Head of caudate nucleus (tissue), 42 donors: ENCODE measurements around the gene RIC1.
"Not testable (repeated sequence)": the region's sequence is repeated elsewhere in the genome, so short reads cannot be mapped to it uniquely, and the experiment has no call there.

Experiments
- DNase-seq, 42 donors: peaks; one replicate each; pipeline versions ENCODE4 v3.0.0 to v3.0.0-alpha.2; 2020 to 2021; ENCODE audit warnings: mixed read lengths in 7 of 42
- intact Hi-C: fragments of 100-400 bp; cut with DNase I; formaldehyde crosslinking; loops from one replicate; pipeline ENCODE4 v1.15.0; 2022

RIC1 gene

GRCh38 chr9:5799314-5799713, 170.4 kb downstream of the RIC1 start:
- peak in 28 of 42 donors; percentile 12 to 76 (median 52) for DNase-seq
- intact Hi-C loops: no loop called here

DNA sequence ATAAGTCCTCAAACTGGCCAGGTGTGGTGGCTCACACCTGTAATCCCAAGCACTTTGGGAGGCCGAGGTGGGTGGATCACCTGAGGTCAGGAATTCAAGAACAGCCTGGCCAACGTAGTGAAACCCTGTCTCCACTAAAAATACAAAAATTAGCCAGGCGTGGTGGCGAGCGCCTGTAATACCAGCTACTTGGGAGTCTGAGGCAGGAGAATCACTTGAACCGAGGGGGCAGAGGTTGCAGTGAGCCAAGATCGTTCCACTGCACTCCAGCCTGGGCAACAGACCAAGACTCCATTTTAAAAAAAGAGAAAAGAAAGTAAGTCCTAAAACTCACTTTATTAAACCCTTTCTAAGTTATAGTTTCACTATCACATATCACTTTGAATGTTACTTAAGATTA, 171.5 kb downstream of the RIC1 start:
- DNase-seq, intact Hi-C loops: not testable (repeated sequence)

DNA sequence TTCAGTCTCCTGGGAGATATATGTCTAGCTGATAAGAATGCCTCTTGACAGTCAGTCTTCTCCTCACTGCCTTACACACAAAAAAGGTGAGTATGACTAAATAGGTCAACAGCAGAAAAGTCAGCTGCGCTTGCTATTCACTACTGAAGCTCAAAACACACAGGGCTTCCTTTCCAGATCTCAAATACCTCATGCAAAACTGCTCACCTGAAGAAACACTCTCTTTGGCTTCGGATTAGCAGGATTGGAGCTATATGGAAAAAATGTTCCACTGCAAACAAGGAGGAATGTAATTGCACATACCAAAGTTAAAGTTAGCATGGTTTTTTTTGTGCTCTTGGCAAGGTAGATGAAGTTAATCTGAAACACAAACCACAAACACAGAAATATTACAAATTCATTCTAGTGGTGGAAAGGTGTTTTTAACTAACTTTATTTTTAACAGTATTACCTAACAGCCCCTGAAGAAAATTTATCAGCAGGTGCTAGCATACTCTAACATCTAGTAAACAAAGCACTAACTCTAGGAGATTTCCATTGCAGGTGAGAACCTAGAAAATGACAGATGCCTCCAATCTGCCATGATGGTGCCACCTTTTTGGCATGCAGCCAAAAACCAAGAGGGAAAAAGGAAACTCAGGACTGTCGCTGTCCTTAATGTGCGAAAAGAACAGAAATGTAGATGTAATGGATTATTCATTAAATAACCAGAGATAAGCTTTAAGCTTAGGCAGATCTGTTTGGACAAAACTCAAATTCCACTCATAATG, 172.2 kb downstream of the RIC1 start:
- DNase-seq: no peak
- intact Hi-C loops: no loop called here

DNA sequence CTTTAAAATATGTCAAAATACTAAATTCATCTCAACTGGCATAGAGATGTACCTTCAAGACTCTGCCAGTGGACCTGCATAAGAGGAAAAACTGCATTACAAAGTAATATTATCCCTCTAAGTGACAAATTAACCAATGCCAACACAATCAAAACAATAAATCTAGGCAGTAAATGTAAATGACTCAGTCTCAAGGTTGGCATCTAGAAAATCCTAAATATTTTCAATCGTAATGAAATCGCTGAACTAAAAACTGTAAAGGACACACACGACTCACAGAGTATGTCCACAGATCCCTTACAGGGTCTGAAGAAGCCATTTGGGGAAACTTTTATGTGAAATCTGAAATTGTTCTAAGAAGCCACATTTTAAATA, 172.8 kb downstream of the RIC1 start:
- intact Hi-C loops: no loop called here
- DNase-seq: no peak

- intact Hi-C loops: no loop called here
- DNase-seq: no peak
Measured at GRCh38 chr9:5805478-5805877, 176.6 kb downstream of the RIC1 start.

DNA sequence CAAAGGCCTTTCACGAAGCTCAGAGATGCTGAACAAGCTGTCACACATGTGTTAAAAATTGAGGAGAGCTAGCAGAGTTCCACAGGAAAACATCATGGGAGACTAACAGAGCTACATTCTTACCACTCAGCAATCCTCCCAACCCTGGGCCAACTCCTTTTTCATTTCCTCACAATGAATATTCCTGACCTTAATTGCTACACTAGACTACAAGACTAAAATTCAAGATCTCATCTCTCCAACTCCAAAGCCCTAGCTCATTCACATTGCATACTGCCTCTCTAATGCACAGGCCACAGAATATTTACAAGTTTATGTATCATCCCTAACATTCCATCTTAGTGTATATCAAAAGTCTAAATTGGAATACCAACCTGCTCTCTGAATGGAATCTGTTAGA, 182.8 kb downstream of the RIC1 start:
- no peak for DNase-seq
- intact Hi-C loops: no loop called here

GRCh38 chr9:5813824-5814223, 184.9 kb downstream of the RIC1 start:
- intact Hi-C loops: no loop called here
- DNase-seq: no peak

DNA sequence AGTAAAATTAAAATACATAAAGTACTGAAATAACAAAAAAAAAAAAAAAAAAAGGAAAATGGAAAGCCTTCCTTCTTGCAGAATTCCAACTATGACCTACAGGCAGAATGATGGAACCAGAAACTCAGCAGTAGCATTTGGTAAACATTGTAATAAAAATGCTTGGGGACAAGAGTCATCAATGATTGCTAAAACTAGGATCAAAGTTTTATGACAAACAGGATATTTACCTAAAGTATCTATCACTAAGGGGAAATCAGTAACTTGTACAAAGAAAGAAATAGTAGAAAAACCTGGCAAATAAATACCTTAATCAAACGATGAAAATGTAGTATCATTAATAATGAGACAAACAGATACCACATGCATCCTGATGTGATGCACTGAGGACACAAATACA, 186.6 kb downstream of the RIC1 start:
- intact Hi-C loops: no loop called here

DNA sequence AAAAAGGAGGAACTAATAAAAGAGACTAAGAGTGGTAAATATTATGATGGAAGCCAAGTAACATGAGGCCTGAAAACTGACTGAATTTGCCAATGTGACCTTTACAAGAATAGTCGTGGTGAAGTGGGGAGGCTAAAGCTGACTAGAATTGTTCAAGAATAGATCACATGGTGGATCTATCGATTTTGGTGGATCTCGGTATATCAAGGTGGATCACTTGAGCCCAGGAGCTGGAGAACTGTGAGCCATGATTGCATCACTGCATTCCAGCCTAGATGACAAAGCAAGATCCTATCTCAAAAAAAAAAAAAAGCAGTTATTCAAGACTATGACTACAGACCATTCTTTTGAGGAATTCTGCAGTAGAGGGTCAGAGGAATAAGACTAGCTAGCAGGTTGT, 189.0 kb downstream of the RIC1 start:
- DNase-seq: no peak
- intact Hi-C loops: no loop called here

More for the DNA sequence above, 186.6 kb downstream of the RIC1 start:
- DNase-seq: no peak

- DNase-seq: no peak
- intact Hi-C loops: no loop called here
Measured at GRCh38 chr9:5818424-5819142, 189.7 kb downstream of the RIC1 start.

DNA sequence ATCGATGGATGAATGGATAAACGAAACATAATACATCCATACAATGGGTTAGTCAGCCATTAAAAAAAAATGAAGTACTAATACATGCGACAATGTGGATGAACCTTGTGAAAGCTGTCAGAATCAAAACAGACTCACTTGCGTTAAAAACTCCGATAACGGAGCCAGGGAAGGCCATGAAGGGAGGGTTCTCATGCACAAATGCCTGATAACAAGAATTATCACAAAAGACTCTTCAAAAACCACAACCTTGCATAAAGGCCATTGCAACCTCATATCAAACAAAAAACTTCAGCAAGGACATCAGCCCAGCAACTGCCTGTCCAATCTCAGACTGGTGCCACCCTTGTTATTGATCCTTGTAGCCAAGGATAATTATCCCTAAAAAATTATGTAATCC, 190.3 kb downstream of the RIC1 start:
- intact Hi-C loops: no loop called here
- DNase-seq: no peak

DNA sequence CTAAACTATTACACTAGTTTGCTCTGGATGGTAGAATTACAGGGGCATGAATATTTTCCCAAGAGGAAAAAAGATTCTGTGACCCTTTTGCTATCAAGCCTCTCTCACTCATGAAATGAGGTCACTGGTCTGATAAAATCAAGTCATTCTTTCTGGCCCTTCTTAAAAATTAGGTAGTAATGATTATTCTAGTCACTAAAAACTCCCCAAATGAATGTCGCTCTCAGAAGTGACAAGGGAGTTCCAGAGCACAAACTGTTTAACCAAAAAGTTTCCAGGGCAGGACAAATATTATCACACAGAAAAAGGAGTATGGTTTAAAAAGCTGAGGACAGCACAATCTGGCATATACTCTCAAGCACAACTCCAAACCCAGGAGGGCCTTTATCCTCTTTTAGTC, 191.5 kb downstream of the RIC1 start:
- no peak for DNase-seq
- intact Hi-C loops: no loop called here

DNA sequence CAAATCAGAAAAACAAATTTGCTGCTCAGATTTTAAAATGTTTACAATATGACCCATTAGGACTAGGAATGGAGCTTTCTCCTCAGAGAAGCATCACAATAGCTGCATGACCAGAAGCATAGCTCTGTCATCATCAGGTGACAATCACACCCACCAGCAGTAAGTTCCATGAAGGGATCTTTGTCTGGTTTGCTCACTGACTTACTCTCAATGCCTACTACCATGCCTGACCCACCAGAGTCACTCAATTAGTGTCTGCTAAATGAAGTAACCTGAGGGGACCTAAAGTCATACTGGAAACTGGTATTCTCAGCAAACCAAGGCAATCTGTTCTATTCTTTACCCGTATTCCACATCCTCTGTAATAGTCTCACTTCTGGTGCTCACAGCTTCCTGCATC, 196.3 kb downstream of the RIC1 start:
- intact Hi-C loops: no loop called here
- DNase-seq: peak in 9 of 42 donors; percentile 16 to 64 (median 26)
